Measurements from ENCODE around the gene ATG12.
A peak's percentile ranks its signal among the peaks of the same experiment; 100 is the strongest.
"Not testable (repeated sequence)": the region's sequence is repeated elsewhere in the genome, so short reads cannot be mapped to it uniquely, and the experiment has no call there.

Gene ATG12

GRCh38 chr5:115841382-115842088, at the start of gene ATG12, which contains the start of gene AP3S1:
Gene ATG12, minus strand, starts transcription at chr5:115841565. Its CDS starts 13 bp downstream, at chr5:115841552.
Gene AP3S1, plus strand, starts transcription at chr5:115841935. Its CDS starts 103 bp downstream, at chr5:115842038.
- peak within 1 kb of the TSS; percentile 100 for H3K4me3 ChIP-seq (ENCODE audit: low read depth, low read length)
- no peak for TF ChIP-seq CTCF (IDR thresholded peaks at IDR 0.05; ENCODE audit: low read depth, low read length, missing control alignments)
- DNase-seq (ENCODE audit: low read depth): peak; percentile 87

- DNase-seq (ENCODE audit: low read depth): no peak
- no peak overlapping the region for H3K4me3 ChIP-seq (ENCODE audit: low read depth, low read length)
- no peak for TF ChIP-seq CTCF (IDR thresholded peaks at IDR 0.05; ENCODE audit: low read depth, low read length, missing control alignments)
Observed at GRCh38 chr5:115888027-115888426, 46.7 kb upstream of the ATG12 start.

GRCh38 chr5:115885208-115885607, 43.8 kb upstream of the ATG12 start:
- not testable (repeated sequence) for DNase-seq (ENCODE audit: low read depth); H3K4me3 ChIP-seq (ENCODE audit: low read depth, low read length)

GRCh38 chr5:115884704-115885103, 43.3 kb upstream of the ATG12 start:
- no peak for DNase-seq (ENCODE audit: low read depth)
- H3K4me3 ChIP-seq (ENCODE audit: low read depth, low read length): no peak overlapping the region
- no peak for TF ChIP-seq CTCF (IDR thresholded peaks at IDR 0.05; ENCODE audit: low read depth, low read length, missing control alignments)

- not testable (repeated sequence) for DNase-seq (ENCODE audit: low read depth)
Observed at GRCh38 chr5:115882434-115882833, 41.1 kb upstream of the ATG12 start.

GRCh38 chr5:115877342-115877741, 36.0 kb upstream of the ATG12 start:
- H3K4me3 ChIP-seq (ENCODE audit: low read depth, low read length); DNase-seq (ENCODE audit: low read depth): not testable (repeated sequence)

More at GRCh38 chr5:115882434-115882833, 41.1 kb upstream of the ATG12 start:
- not testable (repeated sequence) for H3K4me3 ChIP-seq (ENCODE audit: low read depth, low read length)

- H3K4me3 ChIP-seq (ENCODE audit: low read depth, low read length): no peak overlapping the region
- no peak for DNase-seq (ENCODE audit: low read depth)
- no peak for TF ChIP-seq CTCF (IDR thresholded peaks at IDR 0.05; ENCODE audit: low read depth, low read length, missing control alignments)
Observed at GRCh38 chr5:115875447-115875846, 34.1 kb upstream of the ATG12 start.

GRCh38 chr5:115873392-115873791, 32.0 kb upstream of the ATG12 start:
- H3K4me3 ChIP-seq (ENCODE audit: low read depth, low read length): no peak overlapping the region
- TF ChIP-seq CTCF (IDR thresholded peaks at IDR 0.05; ENCODE audit: low read depth, low read length, missing control alignments): no peak
- no peak for DNase-seq (ENCODE audit: low read depth)
